Mononuclear cell (primary cell): ENCODE data around the gene CARMIL3. TPM values are rescaled to one million over a fixed set of nuclear protein-coding genes. Genes with fewer than 3 reads are reported as not detected.

Source experiments
- H3K27me3 ChIP-seq: 2 replicates; pipeline ENCODE4 v1.6.0; 2011; ENCODE audit warnings: low read length, control low read depth; ENCODE audit not compliant: insufficient read depth
- H3K4me1 ChIP-seq: 2 replicates; pipeline ENCODE4 v1.5.1; 2011; ENCODE audit warnings: mild to moderate bottlenecking, low read length, control low read depth; ENCODE audit not compliant: insufficient read depth
- H3K4me3 ChIP-seq: 2 replicates; pipeline ENCODE4 v1.5.1; 2011; ENCODE audit warnings: mild to moderate bottlenecking, low read length, moderate library complexity
- H3K9me3 ChIP-seq: 2 replicates; pipeline ENCODE4 v1.5.1; 2011; ENCODE audit warnings: low read depth, mild to moderate bottlenecking, control low read depth, low read length
- total RNA-seq: library from RNA; depleted of rRNA; stranded (reverse); fragments of >200 nt; gene quantifications from one replicate; pipeline ENCODE4 v1.2.3, GENCODE V29; 2012

The CARMIL3 gene
- total RNA-seq, 1 donor = 0.52 TPM

- H3K4me1 ChIP-seq = no peaks in the 10 kb centered on the region
- H3K9me3 ChIP-seq = no peaks in the 10 kb centered on the region
- H3K4me3 ChIP-seq = no peak overlapping the region
- H3K27me3 ChIP-seq = no peaks in the 10 kb centered on the region
Measured at GRCh38 chr14:24065408-24065807, 13.6 kb downstream of the CARMIL3 start.

- Histone ChIP-seq H3K9me3 (no peaks in the 10 kb centered on the region), H3K4me3 (no peak overlapping the region), H3K27me3 (no peaks in the 10 kb centered on the region), H3K4me1 (no peaks in the 10 kb centered on the region)
Measured at GRCh38 chr14:24066496-24067132, 14.8 kb downstream of the CARMIL3 start.

DNA sequence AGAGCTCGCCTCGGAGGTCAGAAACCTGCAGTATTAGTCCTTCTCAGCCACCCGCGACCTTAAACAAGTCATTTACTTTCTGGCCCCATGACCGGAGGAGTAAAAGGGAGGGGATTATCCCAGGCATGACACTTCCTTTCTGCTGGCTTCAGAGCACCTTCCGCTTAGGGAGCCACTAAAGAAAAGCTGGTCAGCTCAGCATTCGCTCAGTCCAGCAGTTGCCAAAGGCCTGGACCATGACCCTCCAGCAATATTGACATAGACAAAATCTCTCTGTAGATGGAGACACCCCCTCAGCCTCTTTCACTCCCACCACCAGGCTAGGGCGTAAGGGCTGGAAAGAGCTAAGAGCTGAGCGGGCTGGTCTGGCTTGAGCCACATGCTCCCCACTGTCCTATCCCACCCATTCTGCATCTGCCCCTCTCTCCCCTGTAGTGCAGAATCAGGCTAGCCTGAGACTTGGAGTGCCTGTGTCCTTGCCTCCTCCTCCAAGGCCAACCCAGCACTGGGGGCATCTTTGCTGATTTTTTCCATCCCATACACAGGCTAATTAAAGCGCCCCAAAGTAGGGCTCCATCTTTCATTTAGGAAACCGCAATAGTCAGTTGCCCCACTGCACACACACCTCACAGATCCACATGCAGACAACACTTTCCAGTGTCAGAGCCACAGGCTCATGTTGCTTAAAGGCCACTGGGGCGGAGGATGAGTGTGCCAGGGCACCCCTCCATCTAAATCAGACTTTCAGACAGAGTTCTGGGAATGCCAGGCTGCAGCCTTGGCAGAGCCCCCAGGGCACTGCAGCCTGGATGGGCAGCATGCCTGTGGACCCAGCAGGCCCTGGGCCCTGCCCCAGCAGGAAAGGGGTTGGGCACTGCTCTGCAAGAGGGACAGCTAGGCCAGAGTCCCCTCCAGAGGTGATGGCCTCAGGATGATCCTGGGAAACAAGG lies 15.6 kb downstream of the CARMIL3 start:
- no peaks in the 10 kb centered on the region for H3K9me3 ChIP-seq
- H3K4me3 ChIP-seq = no peak overlapping the region

DNA sequence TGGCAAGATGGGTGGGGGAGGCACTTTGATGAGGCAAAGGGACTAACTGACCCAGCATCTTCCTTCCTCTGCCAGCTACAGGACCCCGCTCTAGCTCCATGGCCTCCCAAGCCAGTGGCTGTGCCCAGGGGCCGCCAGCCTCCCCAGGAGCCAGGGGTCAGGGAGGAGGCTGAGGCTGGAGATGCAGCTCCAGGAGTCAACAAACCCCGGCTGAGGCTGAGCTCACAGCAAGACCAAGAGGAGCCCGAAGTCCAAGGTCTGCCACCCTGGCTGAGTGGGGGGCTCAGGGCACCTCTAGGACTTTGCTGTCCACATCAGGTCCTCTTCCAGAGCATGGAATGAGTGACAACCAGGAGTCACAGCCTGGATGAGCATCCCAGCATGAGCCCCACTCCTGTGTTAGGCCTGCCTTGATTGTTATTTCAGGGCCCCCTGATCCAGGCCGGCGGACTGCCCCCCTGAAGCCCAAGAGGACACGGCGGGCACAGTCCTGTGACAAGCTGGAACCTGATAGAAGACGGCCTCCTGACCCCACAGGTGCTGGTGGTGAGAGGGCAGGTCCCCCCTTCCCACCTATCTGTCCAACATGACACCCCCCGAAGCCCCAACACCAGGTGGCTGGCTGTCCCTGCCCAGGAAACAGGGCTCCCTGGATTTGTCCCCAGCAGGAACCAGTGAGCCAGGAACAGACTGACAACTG lies 17.1 kb downstream of the CARMIL3 start:
- no peak overlapping the region for H3K4me3 ChIP-seq
- H3K4me1 ChIP-seq = no peaks in the 10 kb centered on the region
- no peaks in the 10 kb centered on the region for H3K9me3 ChIP-seq
- no peaks in the 10 kb centered on the region for H3K27me3 ChIP-seq

More for the DNA sequence above, 15.6 kb downstream of the CARMIL3 start:
- H3K27me3 ChIP-seq = no peaks in the 10 kb centered on the region
- no peaks in the 10 kb centered on the region for H3K4me1 ChIP-seq

DNA sequence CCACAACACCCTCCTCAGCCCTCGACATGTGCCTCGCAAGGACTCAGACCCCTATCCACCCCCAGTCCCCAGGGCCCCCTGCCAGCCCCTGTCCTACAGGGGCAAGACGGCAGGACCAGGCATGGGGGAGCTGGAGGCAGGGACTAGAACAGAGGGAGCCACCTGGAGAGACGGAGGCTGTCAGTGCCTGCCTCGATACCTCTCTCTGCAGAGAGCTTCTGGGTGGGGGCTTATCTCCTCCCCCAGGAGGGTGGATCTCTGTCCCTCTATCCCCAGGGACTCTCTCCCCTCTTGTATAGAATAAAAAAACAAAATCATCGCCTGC lies 17.6 kb downstream of the CARMIL3 start:
- Histone ChIP-seq H3K9me3 (no peaks in the 10 kb centered on the region), H3K4me1 (no peaks in the 10 kb centered on the region), H3K4me3 (no peak overlapping the region), H3K27me3 (no peaks in the 10 kb centered on the region)

GRCh38 chr14:24070285-24071143 lies 18.7 kb downstream of the CARMIL3 start:
- H3K9me3 ChIP-seq = no peaks in the 10 kb centered on the region
- H3K27me3 ChIP-seq = no peaks in the 10 kb centered on the region
- no peak overlapping the region for H3K4me3 ChIP-seq
- peaks cover 6% of the 10 kb centered on the region for H3K4me1 ChIP-seq

DNA sequence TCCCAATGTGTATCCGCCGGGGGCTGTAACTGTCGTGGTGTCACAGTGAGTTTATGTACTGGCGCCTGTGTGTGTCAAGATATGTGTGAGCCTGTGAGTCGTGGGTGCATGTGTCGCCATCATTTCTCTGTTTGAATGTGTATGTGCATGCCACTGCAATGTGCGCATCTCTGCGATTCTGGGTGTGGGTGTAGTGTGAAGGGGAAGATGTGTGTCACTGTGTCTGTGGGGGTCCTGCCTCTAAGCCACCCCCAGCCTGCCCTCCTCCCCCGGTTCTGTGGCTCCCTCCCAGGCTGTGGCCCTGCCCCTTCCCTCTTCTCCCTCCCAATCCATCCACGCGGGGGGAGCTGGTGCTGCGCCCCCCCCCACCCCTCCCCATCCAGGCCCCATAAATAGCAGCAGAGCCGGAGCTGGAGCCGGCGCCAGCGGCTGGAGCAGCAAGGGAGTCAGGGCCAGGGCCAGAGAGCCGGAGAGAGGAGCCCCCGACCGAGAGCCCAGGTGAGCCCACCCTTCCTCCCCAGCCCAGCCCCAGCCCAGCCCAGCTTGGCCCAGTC lies 19.4 kb downstream of the CARMIL3 start, which contains the start of gene CPNE6:
CPNE6 (plus strand) TSS at position 419 of the 554 bp plus-strand sequence. CDS start 1,375 bp downstream, outside the sequence.
- Histone ChIP-seq H3K27me3 (no peaks in the 10 kb centered on the region), H3K9me3 (no peaks in the 10 kb centered on the region), H3K4me1 (peaks cover 10% of the 10 kb centered on the region), H3K4me3 (no peak within 1 kb of the TSS)

DNA sequence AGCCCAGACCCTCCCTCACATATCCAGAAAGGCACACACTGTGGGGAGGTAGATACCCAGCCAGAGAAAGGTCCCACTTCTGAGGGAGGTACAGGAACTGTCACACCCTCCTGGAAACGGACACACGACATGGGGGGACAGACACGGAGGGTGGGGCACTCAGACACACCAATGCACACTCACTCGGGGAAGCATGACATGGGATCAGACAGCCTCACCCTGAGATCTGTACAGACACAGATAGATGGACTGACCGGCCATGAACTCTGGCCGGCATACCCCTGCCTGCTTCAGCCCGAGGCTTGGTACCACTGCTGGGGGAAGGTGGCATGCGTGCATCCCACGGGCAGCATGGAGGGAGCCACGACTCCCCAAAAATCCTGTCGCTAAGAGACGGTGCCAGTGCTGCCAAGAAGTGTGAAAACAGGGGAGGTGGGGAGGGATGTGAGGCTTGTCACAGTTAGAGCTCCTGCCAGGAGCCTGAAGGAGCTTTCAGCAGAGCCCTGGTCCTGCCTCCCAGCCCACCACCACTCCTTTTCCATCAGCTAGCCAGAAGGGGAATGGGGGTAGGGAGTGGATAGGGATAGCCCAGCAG lies 20.1 kb downstream of the CARMIL3 start:
- no peaks in the 10 kb centered on the region for H3K27me3 ChIP-seq
- peaks cover 10% of the 10 kb centered on the region for H3K4me1 ChIP-seq
- H3K9me3 ChIP-seq = no peaks in the 10 kb centered on the region
- no peak overlapping the region for H3K4me3 ChIP-seq

GRCh38 chr14:24072436-24072835 lies 20.6 kb downstream of the CARMIL3 start:
- Histone ChIP-seq H3K27me3 (no peaks in the 10 kb centered on the region), H3K9me3 (no peaks in the 10 kb centered on the region), H3K4me1 (peaks cover 10% of the 10 kb centered on the region), H3K4me3 (no peak overlapping the region)

GRCh38 chr14:24072881-24073877 lies 21.4 kb downstream of the CARMIL3 start:
- Histone ChIP-seq H3K4me3 (no peak overlapping the region), H3K27me3 (no peaks in the 10 kb centered on the region), H3K9me3 (no peaks in the 10 kb centered on the region), H3K4me1 (peaks cover 10% of the 10 kb centered on the region)

DNA sequence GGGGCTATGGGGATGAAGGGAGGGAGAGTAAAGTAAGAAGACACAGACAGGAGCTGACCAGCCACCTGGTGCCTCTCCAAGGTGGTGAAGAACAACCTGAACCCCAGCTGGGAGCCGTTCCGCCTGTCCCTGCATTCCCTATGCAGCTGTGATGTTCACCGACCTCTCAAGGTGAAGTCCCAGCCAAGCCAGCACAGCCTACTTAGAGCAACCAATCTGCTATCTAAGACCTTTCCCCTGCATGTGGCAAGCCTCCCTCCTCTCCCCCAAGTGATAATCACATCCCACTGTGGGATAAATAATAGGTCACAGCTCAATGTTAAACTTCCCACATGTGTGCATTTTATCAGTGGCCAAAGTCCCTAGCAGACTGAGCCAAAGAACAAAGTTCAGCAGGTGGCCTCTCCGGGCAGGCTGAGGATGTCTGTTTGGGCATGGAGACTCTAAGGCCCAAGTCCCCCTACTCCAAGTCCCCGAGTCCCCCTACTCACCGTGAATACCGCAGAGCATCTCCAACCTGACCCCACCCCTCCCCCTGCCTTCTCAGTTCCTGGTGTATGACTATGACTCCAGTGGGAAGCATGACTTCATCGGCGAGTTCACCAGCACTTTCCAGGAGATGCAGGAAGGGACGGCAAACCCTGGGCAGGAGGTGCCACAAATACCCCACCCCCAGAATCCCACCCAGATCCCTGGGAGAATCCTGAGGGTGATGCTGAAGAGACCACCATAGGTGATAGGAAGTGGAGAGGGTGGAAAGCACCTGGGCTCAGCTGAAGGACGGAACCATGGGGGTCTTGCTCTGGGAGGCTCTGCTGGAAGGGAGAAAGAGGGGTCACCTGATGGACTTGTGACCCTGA lies 23.0 kb downstream of the CARMIL3 start:
- Histone ChIP-seq H3K4me3 (no peak overlapping the region), H3K4me1 (peaks cover 10% of the 10 kb centered on the region), H3K27me3 (no peaks in the 10 kb centered on the region), H3K9me3 (no peaks in the 10 kb centered on the region)

- Histone ChIP-seq H3K27me3 (peaks cover 4% of the 10 kb centered on the region), H3K4me1 (peaks cover 16% of the 10 kb centered on the region), H3K4me3 (no peak overlapping the region), H3K9me3 (no peaks in the 10 kb centered on the region)
Measured at GRCh38 chr14:24075485-24076301, 23.9 kb downstream of the CARMIL3 start.
